ENCODE results near the gene CCDC71.

CCDC71 gene

GRCh38 chr3:49166752-49167556 is 823 bp upstream of the CCDC71 start:
- DNase-seq, result no peak

GRCh38 chr3:49164983-49165720 is 979 bp downstream of the CCDC71 start:
- no peak for DNase-seq

- DNase-seq, result no peak
These were observed 2.5 kb downstream of the CCDC71 start for GRCh38 chr3:49163609-49164008.

- no peak for DNase-seq
These were observed 3.2 kb downstream of the CCDC71 start for GRCh38 chr3:49162751-49163419.

GRCh38 chr3:49161808-49162530 is 4.2 kb downstream of the CCDC71 start:
- no peak for DNase-seq

- no peak for DNase-seq
These were observed 4.9 kb downstream of the CCDC71 start for GRCh38 chr3:49161197-49161596.

GRCh38 chr3:49158792-49159191 is 7.3 kb downstream of the CCDC71 start:
- no peak for DNase-seq

- peak in 1 of 2 experiments; percentile 5 for DNase-seq
These were observed 7.9 kb downstream of the CCDC71 start for GRCh38 chr3:49158103-49158709.

- DNase-seq, result no peak
These were observed 8.8 kb downstream of the CCDC71 start for GRCh38 chr3:49157289-49157688.

GRCh38 chr3:49153349-49153912 is 12.7 kb downstream of the CCDC71 start:
- no peak for DNase-seq

- DNase-seq, result no peak
These were observed 14.5 kb downstream of the CCDC71 start for GRCh38 chr3:49151610-49152009.

GRCh38 chr3:49148159-49148558 is 18.0 kb downstream of the CCDC71 start:
- DNase-seq, result no peak

GRCh38 chr3:49140080-49140479 is 26.1 kb downstream of the CCDC71 start:
- no peak for DNase-seq

- no peak for DNase-seq
These were observed 30.6 kb downstream of the CCDC71 start for GRCh38 chr3:49135499-49135898.

- no peak for DNase-seq
These were observed 31.5 kb downstream of the CCDC71 start for GRCh38 chr3:49134471-49135265.

GRCh38 chr3:49133226-49133951 is 32.7 kb downstream of the CCDC71 start:
- DNase-seq, result peak; percentile 63 to 76

- peak; percentile 29 to 41 for DNase-seq
These were observed 33.5 kb downstream of the CCDC71 start, which contains the start of gene LAMB2 for GRCh38 chr3:49132437-49133225. TSS of gene LAMB2 (minus strand) at chr3:49133050. CDS start at chr3:49132867, 183 bp downstream.

- DNase-seq, result no peak
These were observed 34.1 kb downstream of the CCDC71 start for GRCh38 chr3:49132073-49132436.

GRCh38 chr3:49131576-49131975 is 34.6 kb downstream of the CCDC71 start:
- DNase-seq, result no peak

GRCh38 chr3:49131040-49131439 is 35.1 kb downstream of the CCDC71 start:
- no peak for DNase-seq
